ENCODE results near the gene PCDH9. TPM values are rescaled to one million over a fixed set of nuclear protein-coding genes. Genes with fewer than 3 reads are reported as not detected.

The PCDH9 gene
- polyA plus RNA-seq, 1 experiment, result 3.3 TPM

DNA sequence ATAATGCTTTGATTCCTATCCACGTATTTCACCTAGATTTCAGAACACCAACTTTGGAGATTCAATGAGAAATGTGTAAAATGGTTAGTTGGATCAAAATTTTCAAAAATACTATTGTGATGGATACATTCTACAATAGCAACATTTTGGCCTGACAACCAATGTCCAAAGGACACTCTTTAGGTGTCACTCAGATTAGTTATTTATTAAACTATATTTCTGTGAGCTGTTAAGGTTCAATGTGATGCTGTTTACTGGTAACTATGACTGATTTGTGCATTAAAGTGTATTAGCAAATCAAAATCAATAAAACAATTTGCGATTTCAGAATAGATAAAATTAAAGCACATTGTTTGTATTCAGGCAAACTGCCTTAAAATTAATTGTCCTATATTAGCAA is 149.8 kb downstream of the PCDH9 start:
- H3K27ac ChIP-seq (ENCODE audit: low read depth, low read length), result no peak overlapping the region
- TF ChIP-seq, protein P1, sequence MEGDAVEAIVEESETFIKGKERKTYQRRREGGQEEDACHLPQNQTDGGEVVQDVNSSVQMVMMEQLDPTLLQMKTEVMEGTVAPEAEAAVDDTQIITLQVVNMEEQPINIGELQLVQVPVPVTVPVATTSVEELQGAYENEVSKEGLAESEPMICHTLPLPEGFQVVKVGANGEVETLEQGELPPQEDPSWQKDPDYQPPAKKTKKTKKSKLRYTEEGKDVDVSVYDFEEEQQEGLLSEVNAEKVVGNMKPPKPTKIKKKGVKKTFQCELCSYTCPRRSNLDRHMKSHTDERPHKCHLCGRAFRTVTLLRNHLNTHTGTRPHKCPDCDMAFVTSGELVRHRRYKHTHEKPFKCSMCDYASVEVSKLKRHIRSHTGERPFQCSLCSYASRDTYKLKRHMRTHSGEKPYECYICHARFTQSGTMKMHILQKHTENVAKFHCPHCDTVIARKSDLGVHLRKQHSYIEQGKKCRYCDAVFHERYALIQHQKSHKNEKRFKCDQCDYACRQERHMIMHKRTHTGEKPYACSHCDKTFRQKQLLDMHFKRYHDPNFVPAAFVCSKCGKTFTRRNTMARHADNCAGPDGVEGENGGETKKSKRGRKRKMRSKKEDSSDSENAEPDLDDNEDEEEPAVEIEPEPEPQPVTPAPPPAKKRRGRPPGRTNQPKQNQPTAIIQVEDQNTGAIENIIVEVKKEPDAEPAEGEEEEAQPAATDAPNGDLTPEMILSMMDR (IDR thresholded peaks at IDR 0.05; ENCODE audit: low read depth, low read length), result no peak
- no peak overlapping the region for H3K4me3 ChIP-seq (ENCODE audit: low read depth, low read length)
- no peak for DNase-seq (ENCODE audit: low read depth, low spot score)
- no peaks in the 10 kb centered on the region for H3K27me3 ChIP-seq (ENCODE audit: control insufficient read depth, insufficient read depth, low read length)
- CTCF ChIA-PET, result no interaction called here
- H3K9me3 ChIP-seq (ENCODE audit: control insufficient read depth, insufficient read depth, low read length), result no peaks in the 10 kb centered on the region
- POLR2A ChIA-PET, result no interaction called here

- Histone ChIP-seq H3K9me3 (ENCODE audit: control insufficient read depth, insufficient read depth, low read length) (no peaks in the 10 kb centered on the region), H3K4me3 (ENCODE audit: low read depth, low read length) (no peak overlapping the region), H3K27me3 (ENCODE audit: control insufficient read depth, insufficient read depth, low read length) (no peaks in the 10 kb centered on the region), H3K27ac (ENCODE audit: low read depth, low read length) (no peak overlapping the region)
- TF ChIP-seq, protein P1 (IDR thresholded peaks at IDR 0.05; ENCODE audit: low read depth, low read length), result no peak
- POLR2A ChIA-PET, result no interaction called here
- CTCF ChIA-PET, result no interaction called here
- DNase-seq (ENCODE audit: low read depth, low spot score), result no peak
These were observed 152.1 kb downstream of the PCDH9 start for GRCh38 chr13:67078062-67078461.

- DNase-seq (ENCODE audit: low read depth, low spot score), result no peak
- H3K9me3 ChIP-seq (ENCODE audit: control insufficient read depth, insufficient read depth, low read length), result no peaks in the 10 kb centered on the region
- TF ChIP-seq, protein P1 (IDR thresholded peaks at IDR 0.05; ENCODE audit: low read depth, low read length), result no peak
- ChIA-PET POLR2A (no interaction called here), CTCF (no interaction called here)
- no peak overlapping the region for H3K4me3 ChIP-seq (ENCODE audit: low read depth, low read length)
- no peak overlapping the region for H3K27ac ChIP-seq (ENCODE audit: low read depth, low read length)
- no peaks in the 10 kb centered on the region for H3K27me3 ChIP-seq (ENCODE audit: control insufficient read depth, insufficient read depth, low read length)
These were observed 153.0 kb downstream of the PCDH9 start for GRCh38 chr13:67077132-67077531.

DNA sequence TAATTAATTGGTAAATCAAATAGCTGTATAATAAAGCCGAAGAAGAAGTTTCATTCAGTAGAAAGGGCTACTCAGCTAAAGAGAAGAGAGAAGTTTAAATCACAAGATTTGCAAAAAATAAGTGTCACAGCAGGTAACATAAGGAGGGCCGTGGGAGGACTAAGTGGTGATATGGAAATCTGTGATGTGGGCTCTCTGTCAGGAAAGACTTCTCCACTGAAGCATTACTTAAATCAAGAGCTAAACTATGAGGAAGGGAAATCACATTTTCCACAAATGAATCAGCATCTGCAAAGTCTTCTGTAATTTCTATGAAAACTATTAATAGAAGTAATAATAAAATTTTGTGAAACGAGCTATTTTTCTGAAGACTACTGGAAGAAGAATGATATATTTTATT is 153.8 kb downstream of the PCDH9 start:
- no peaks in the 10 kb centered on the region for H3K9me3 ChIP-seq (ENCODE audit: control insufficient read depth, insufficient read depth, low read length)
- H3K4me3 ChIP-seq (ENCODE audit: low read depth, low read length), result no peak overlapping the region
- ChIA-PET CTCF (interaction anchor here (1.3 kb wide), 1 partner anchor 148 kb away, joined by 4 read pairs; no protein-coding TSS in a partner anchor), POLR2A (no interaction called here)
- no peak for DNase-seq (ENCODE audit: low read depth, low spot score)
- no peaks in the 10 kb centered on the region for H3K27me3 ChIP-seq (ENCODE audit: control insufficient read depth, insufficient read depth, low read length)
- no peak overlapping the region for H3K27ac ChIP-seq (ENCODE audit: low read depth, low read length)
- TF ChIP-seq, protein P1 (IDR thresholded peaks at IDR 0.05; ENCODE audit: low read depth, low read length), result no peak

- no peak for DNase-seq (ENCODE audit: low read depth, low spot score)
- ChIA-PET CTCF (no interaction called here), POLR2A (no interaction called here)
- TF ChIP-seq, protein P1 (IDR thresholded peaks at IDR 0.05; ENCODE audit: low read depth, low read length), result peak; percentile 16; the same call in 1 of the 2 replicates
- H3K4me3 ChIP-seq (ENCODE audit: low read depth, low read length), result no peak overlapping the region
- no peaks in the 10 kb centered on the region for H3K9me3 ChIP-seq (ENCODE audit: control insufficient read depth, insufficient read depth, low read length)
- H3K27ac ChIP-seq (ENCODE audit: low read depth, low read length), result no peak overlapping the region
- no peaks in the 10 kb centered on the region for H3K27me3 ChIP-seq (ENCODE audit: control insufficient read depth, insufficient read depth, low read length)
These were observed 154.9 kb downstream of the PCDH9 start for GRCh38 chr13:67075239-67075638.

Data from AG04450 (cell line).